ENCODE measurements around the gene SNCB. TPM values are rescaled to one million over a fixed set of nuclear protein-coding genes. Genes with fewer than 3 reads are reported as not detected.

Gene SNCB
- total and polyA plus RNA-seq, 3 donors from 2014 or later, result 0.31 to 0.74 (median 0.62) TPM

- peak; percentile 82 for DNase-seq
- WGBS, 2 donors, result 35 to 47% methylated on average over 11 to 33 of the region's 33 CpGs
Observed at GRCh38 chr5:176660860-176661641, 30.7 kb upstream of the SNCB start.

GRCh38 chr5:176660530-176660859 lies 30.2 kb upstream of the SNCB start:
- Histone ChIP-seq H3K27me3 (no peaks in the 10 kb centered on the region), H3K27ac (no peak overlapping the region), H3K4me1 (no peaks in the 10 kb centered on the region), H3K9me3 (no peaks in the 10 kb centered on the region), H3K36me3 (ENCODE audit: low read depth, missing control alignments) (no peaks in the 10 kb centered on the region), H3K4me3 (no peak overlapping the region)
- WGBS, 2 donors, result 40 to 80% methylated on average over 1 of the region's 1 CpG
- TF ChIP-seq CTCF (IDR thresholded peaks at IDR 0.05), result no peak
- TF ChIP-seq POLR2A (IDR thresholded peaks at IDR 0.05), result no peak
- DNase-seq, result no peak
- intact Hi-C loops (cut with DNase I; ENCODE audit: low total_unique reads), result no loop called here

More at GRCh38 chr5:176660860-176661641, 30.7 kb upstream of the SNCB start:
- Histone ChIP-seq H3K4me1 (no peaks in the 10 kb centered on the region), H3K4me3 (peak overlapping the region in 1 of 2 donors; percentile 34), H3K27ac (no peak overlapping the region), H3K36me3 (ENCODE audit: low read depth, missing control alignments) (no peaks in the 10 kb centered on the region), H3K9me3 (no peaks in the 10 kb centered on the region), H3K27me3 (no peaks in the 10 kb centered on the region)
- intact Hi-C loops (cut with DNase I; ENCODE audit: low total_unique reads), result no loop called here
- TF ChIP-seq CTCF (IDR thresholded peaks at IDR 0.05) (peak; percentile 78 to 97 (median 93)), POLR2A (IDR thresholded peaks at IDR 0.05) (no peak)

GRCh38 chr5:176659860-176660461 lies 29.6 kb upstream of the SNCB start:
- Histone ChIP-seq H3K4me3 (no peak overlapping the region), H3K9me3 (no peaks in the 10 kb centered on the region), H3K36me3 (ENCODE audit: low read depth, missing control alignments) (no peaks in the 10 kb centered on the region), H3K4me1 (no peaks in the 10 kb centered on the region), H3K27me3 (no peaks in the 10 kb centered on the region), H3K27ac (no peak overlapping the region)
- intact Hi-C loops (cut with DNase I; ENCODE audit: low total_unique reads), result no loop called here
- DNase-seq, result no peak
- 72 to 81% methylated on average over 3 to 4 of the region's 4 CpGs for WGBS, 2 donors
- TF ChIP-seq POLR2A (IDR thresholded peaks at IDR 0.05) (no peak), CTCF (IDR thresholded peaks at IDR 0.05) (no peak)

- no peak for DNase-seq
- no peak for TF ChIP-seq POLR2A (IDR thresholded peaks at IDR 0.05)
- no peak for TF ChIP-seq CTCF (IDR thresholded peaks at IDR 0.05)
- Histone ChIP-seq H3K27me3 (no peaks in the 10 kb centered on the region), H3K4me3 (no peak overlapping the region), H3K9me3 (no peaks in the 10 kb centered on the region), H3K36me3 (ENCODE audit: low read depth, missing control alignments) (no peaks in the 10 kb centered on the region), H3K27ac (no peak overlapping the region), H3K4me1 (no peaks in the 10 kb centered on the region)
- WGBS, 2 donors, result 46 to 57% methylated on average over 7 of the region's 7 CpGs
- intact Hi-C loops (cut with DNase I; ENCODE audit: low total_unique reads), result no loop called here
Observed at GRCh38 chr5:176659512-176659839, 29.1 kb upstream of the SNCB start.
